Stimulated activated CD4-positive, alpha-beta T cell treated with anti-CD3 and anti-CD28 coated beads, Interleukin-12 subunit alpha, Interleukin-12 subunit beta, amount 100 ng/mL, for 48 hours (primary cell): ENCODE data around the gene PCGF1.
"Not testable (repeated sequence)": the region's sequence is repeated elsewhere in the genome, so short reads cannot be mapped to it uniquely, and the experiment has no call there.

Experiments
- DNase-seq, 3 donors: peaks; one replicate each; pipeline ENCODE4 v3.0.0-alpha.2; 2020; ENCODE audit warnings: low read depth in 2 of 3, low spot score in 1 of 3

PCGF1 gene

DNA sequence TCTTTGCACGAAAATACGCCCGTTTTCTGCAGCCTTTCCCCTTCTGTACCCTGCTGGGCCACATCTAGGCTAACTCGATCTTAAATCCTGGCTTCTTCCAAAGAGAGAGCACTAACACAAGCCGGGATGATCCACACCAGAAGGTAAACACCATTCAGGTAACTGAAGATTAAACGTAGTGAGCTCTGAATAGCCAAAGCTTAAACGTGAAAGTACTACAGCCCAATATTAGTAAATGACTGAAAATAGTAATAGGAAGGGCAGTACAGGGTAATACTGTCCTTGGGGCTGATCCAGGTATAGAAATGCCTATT lies 34.6 kb downstream of the PCGF1 start:
- DNase-seq, result no peak

DNA sequence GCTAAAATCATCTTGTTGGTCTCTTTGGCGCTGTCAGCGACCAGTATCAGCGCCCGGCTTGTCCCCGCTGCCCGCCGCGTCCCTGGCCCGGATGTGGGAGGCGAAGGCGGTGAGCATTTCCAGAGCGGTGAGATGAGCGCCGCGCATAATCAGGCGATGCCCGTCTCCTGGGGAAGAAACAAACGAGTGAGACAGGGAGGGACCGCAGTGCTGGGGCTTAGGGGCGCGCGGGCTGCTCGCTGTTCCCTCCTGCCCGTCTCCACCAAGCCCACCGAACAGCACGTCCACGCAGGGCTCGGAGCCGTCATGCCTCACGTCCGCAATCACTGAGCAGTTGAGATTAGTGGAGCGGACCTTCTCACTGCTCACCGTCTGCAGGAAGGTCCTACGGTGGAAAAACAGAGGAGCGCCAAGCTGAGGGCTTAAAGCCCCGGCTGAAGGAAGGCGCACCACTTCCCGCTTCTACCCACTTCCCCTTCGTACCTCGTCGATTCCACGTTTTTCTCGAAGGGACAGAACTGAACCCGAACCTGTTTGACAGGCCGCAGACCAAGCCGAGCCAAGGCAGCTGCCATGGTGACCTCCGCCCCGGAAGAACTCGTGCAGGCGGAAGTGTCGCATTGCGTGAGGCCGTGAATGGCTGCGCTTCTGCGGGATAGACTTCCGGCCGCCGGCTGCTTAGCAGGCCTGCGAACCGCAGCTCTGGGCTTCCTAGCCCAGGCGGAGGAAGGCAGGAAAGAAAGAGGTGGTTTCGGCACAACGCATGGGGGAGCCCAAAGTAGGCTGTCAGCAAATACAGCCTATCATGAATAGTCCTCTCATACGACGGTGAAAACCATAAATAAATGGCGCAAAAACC lies 35.2 kb downstream of the PCGF1 start, which contains the start of gene MRPL53:
MRPL53 (minus strand) TSS at position 595 of the 859 bp plus-strand sequence; CDS start at position 575, 20 bp downstream.
- peak; percentile 90 to 94 (median 92) for DNase-seq

DNA sequence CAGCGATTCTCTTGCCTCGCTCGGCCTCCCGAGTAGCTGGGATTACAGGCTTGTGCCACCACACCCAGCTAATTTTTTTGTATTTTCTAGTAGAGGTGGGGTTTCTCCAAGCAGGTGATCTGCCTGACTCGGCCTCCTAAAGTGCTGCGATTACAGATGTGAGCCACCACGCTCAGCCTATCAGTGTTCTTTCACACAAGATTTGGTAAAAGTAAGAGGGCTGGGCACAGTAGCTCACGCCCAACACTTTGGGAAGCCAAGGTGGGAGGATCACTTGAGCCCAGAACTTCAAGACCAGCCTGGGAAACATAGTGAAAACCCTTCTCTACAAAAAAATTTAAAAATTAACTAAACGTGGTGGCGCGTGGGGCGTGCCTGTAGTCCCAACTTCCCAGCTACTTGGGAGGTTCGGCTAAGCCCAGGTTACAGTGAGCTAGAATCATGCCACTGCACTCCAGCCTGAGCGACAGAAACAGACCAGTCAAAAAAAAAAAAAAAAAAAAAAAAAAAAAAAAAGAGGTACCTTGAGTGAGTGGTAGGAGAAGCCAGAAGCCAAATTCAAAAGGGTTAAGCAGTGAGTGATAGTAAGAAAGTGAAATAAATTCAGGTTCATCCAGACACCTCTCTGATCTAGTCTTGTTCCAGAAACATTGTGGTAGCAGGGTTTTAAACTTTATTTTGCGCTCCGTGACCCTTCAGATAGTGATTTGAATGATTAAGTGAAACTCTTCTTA lies 36.0 kb downstream of the PCGF1 start:
- no peak for DNase-seq

DNA sequence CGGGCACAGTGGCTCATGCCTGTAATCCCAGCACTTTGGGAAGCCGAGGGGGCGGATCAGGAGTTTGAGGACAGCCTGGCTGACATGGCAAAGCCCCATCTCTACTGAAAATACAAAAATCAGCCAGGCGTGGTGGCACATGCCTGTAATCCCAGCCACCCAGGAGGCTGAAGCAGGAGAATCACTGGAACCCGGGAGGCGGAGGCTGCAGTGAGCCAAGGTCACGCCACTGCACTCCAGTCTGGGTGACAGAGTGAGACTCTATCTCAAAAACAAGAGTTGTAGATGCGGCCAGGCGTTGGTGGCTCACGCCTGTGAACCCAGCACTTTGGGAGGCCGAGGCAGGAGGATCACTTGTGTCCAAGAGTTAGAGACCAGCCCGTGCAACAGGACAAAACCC lies 36.8 kb downstream of the PCGF1 start:
- not testable (repeated sequence) for DNase-seq

DNA sequence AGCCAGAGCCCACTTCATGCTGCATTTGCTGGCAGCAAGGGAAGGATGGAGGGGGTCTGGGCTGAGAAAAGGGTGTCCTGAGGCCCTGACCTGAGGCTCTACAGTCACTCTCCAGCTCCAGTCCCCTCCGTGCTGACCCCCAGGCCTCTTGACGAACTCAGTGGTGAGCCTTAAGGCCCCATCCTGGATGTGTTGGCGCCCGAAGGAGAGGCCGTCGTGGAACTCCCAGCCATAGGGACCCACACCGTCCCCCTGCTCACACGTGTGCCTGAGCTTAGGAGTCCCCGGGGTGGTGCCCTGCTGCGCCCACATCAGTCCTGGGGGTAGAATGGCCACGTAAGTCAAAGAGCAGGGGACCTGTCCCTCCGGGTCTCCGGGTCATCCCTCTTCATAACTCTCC lies 43.1 kb downstream of the PCGF1 start:
- no peak for DNase-seq

DNA sequence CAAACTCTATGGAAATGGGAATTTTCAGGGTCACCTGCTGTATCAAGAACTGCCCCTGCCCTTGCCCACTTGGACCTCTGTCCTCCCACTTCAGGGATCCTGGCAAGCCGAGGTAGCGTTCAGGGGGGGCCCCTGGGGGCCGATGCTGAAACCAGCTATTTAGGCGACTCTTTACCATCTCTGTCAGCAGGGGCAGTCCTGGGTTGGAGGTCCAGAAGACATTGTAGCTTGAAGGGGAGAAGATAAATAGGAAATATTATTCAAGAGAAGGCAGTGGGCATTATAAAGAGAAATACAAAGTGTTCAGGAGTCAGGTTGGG lies 44.7 kb downstream of the PCGF1 start:
- no peak for DNase-seq

DNA sequence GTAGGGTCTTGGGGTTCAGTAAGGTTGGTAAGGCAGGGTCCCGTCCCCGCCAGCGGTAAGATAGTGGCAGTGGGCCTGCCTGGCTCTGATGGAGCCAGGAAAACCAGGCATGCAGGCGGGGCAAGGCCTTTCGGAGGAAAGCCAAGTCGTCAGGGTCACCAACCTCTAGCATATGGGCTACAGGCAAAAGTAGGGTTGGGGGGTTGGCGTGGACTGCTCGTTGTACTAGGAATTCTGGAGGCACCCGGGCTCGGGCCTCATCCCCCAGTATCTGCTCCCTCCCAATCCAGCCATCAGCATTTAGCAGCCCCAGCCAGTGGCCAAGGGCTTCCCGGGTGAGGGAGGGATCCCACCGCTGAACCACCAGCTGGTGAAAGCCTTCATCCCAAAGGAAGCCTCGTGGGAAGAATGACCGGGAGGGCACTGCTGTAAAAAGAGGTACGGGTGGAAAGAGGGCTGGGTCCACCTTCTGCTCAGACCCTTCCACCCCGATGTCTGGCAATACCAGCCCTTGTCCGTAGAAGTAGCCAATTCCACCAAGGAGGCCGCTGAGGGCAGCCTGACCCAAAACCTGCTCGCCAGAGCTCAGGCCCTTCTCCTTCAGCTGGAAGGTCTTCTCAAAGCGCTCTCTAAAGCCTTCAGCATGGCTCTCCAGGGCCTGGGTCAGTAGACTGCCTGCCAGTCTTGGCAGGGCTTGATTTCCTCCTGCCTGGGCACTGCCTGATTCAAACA lies 45.3 kb downstream of the PCGF1 start:
- DNase-seq, result no peak

DNA sequence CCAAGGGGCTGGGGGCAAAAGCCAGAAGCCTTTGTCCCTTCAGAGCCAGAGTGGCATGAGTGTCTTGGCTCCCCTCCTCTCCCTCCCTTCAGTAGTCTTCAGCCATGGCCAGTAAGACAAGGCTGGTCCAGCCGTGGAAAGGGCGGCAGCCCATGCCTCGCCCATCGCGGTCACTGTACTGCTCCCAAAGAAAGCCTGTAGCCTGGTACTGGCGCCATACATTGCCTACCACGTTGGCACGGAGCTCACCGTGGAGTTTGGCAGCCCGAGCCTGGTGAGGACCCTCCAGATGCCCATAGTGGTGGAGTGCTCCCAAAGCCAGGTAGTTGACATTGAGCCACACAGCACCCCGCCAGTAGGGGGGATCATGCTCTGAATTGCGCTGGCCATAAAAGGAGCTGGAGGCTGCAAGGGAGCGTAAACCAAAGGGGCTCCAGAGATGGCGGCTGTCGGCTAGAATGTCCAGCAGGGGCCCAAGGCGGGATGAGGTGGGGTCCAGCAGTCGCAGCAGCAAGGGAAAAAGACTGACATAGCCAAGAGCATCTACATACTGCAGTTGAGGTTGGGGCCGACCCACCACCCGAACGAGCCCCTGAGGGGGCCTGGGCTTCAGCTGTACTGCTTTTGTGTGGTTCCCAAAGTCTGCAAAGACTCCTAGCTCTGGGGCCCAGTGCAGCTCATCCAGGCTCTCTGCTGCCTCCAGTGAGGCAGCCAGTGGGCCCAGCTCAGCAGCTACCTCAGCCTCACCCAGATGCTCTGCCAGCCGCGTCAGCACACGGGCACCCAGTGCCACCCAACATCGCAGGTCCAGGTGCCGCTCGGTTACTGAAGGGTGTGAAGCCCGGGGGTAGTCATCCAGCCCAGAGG lies 46.1 kb downstream of the PCGF1 start:
- no peak for DNase-seq

DNA sequence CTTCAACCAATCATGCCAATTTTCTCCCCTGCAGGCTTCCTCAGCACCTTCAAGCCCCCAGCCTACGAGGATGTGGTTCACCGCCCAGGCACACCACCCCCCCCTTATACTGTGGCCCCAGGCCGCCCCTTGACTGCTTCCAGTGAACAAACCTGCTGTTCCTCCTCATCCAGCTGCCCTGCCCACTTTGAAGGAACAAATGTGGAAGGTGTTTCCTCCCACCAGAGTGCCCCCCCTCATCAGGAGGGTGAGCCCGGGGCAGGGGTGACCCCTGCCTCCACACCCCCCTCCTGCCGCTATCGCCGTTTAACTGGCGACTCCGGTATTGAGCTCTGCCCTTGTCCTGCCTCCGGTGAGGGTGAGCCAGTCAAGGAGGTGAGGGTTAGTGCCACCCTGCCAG lies 47.3 kb downstream of the PCGF1 start:
- not testable (repeated sequence) for DNase-seq

DNA sequence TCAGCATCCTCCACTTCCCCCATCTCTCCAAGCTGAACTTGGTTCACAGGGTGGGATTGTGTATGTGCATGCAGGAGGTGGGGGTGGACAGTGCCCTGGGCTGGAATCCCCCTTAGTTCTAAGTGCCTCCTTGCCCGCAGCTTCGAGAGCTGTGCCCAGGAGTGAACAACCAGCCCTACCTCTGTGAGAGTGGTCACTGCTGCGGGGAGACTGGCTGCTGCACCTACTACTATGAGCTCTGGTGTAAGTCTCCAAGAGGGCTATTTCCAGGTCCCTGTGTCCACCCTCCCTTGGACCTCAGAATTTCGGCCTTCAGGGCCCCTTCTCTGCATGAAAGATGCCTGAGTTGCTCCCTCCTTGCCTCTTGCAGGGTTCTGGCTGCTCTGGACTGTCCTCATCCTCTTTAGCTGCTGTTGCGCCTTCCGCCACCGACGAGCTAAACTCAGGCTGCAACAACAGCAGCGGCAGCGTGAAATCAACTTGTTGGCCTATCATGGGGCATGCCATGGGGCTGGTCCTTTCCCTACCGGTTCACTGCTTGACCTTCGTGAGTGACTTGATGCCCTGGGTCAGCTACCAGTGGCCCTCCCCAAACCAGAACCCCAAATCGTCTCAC lies 47.9 kb downstream of the PCGF1 start:
- DNase-seq, result not testable (repeated sequence)

DNA sequence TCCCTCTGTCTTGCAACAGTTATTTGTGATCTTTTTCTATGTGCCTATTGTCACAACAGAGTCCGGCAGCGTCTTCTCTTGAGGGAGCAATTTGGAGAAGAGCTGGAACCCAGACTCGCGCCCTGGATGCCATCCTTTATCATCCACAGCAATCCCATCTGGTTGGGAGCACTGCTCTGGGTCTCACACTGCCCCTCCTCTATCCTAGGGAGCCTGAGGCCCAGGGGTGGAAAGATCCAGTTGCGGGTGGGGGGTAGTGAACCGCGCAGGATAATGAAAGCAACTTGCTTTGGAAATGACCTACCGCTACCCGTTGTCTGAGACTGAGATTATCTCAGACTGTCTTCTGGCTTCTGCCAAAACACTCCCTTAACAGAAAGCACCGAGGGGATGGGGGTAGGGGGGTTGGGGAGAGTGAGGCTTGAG lies 48.5 kb downstream of the PCGF1 start:
- no peak for DNase-seq

DNA sequence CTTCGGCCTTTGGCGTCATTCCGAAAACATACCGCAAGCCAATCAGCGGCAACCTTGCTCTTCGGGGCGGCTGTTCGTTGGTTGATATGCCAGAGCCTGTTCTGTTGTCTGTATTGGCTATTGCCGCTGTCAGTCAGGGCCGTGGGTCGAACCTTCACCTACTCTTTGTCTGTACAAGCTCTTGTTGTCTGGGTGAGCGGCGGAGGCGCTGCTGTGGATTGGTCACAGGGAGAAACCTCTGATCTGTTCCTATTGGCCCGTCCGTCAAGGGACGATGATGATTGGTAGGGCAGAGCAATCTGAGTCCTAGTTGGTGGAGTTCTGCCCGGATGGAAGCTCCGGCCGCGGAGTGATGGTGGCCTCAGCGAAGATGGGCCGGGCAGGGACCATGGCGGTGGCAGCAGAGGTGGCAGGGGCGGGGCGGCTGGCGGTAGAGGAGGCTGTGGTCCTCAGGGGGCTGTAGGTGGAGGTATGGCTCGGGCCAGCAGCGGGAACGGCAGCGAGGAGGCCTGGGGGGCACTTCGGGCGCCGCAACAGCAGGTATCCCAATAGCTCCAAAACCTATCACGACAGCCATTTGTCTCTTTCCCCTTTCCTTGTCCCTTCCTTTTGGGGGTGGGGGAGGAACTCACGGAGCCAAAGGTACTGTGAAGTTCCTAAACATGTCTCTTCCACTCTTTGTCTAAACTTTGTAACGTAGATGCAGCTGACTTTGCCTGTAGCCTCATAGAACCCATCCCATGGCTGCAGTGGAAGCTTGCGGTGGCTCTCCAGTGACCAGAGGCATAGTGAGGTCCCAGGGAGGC lies 49.2 kb downstream of the PCGF1 start, which contains the start of gene WBP1:
WBP1 (plus strand) TSS at position 307 of the 806 bp plus-strand sequence; CDS start at position 472, 165 bp downstream.
- DNase-seq, result peak; percentile 98 to 99 (median 98)

DNA sequence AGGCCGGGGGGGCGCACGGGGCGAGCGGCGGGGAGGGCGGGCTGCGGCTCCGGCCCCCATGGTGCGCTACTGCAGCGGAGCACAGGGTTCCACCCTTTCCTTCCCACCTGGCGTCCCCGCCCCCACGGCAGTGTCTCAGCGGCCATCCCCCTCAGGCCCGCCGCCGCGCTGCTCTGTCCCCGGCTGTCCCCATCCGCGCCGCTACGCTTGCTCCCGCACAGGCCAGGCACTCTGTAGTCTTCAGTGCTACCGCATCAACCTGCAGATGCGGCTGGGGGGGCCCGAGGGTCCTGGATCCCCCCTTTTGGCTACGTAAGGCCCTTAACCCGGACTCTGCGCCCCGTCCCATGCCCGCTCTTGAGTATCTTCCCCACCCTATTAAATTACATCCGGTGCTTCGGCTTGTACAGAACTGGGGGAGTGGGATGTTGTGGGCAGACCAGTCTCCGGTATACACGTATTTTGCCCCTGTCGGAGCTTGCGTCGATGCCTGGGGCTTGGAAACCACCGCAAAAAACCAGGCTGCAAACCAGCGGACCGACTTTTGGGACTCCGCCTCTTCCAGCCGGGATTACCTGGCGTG lies 49.9 kb downstream of the PCGF1 start:
- peak; percentile 66 to 75 (median 69) for DNase-seq

DNA sequence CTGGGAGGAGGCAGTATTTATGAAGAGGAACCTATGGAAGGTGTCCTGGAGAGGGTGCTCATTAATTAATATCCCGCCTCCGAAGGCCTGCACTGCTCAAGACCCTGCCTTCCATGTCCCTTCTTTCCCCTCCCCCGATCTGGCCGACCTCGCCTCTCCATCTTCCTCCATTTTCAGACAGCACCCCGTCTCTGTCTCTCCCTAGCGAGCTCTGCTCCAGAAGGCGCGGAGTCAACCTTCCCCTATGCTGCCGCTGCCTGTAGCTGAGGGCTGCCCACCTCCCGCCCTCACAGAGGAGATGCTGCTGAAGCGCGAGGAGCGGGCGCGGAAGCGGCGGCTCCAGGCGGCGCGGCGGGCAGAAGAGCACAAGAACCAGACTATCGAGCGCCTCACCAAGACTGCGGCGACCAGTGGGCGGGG lies 50.4 kb downstream of the PCGF1 start:
- no peak for DNase-seq
